MM.1S (cell line): ENCODE results near the gene CLDN4.

Experiments used
- DNase-seq: peaks from one replicate; pipeline ENCODE4 v3.0.0-alpha.2; 2015
- H2AFZ ChIP-seq: fragments of 300-600 bp; sonication (generic); 2 replicates; pipeline ENCODE4 v1.6.0; 2016; ENCODE audit warnings: antibody characterized with exemption, low read length
- H3F3A ChIP-seq: fragments of 300-600 bp; sonication (generic); 2 replicates; pipeline ENCODE4 v1.6.1; 2016; ENCODE audit warnings: mild to moderate bottlenecking, antibody characterized with exemption, low read length, moderate library complexity, mixed read lengths; ENCODE audit not compliant: insufficient read depth
- H3K27ac ChIP-seq: fragments of 300-600 bp; sonication (generic); 2 replicates; pipeline ENCODE4 v1.5.1; 2016; ENCODE audit warnings: mild to moderate bottlenecking, low read length
- H3K27me3 ChIP-seq: fragments of 300-600 bp; sonication (generic); replicated peaks from 2 replicates; pipeline ENCODE4 v1.6.0; 2016; ENCODE audit warnings: low read length; ENCODE audit not compliant: insufficient read depth
- H3K36me3 ChIP-seq: fragments of 300-600 bp; sonication (generic); replicated peaks from 2 replicates; pipeline ENCODE4 v1.6.1; 2016; ENCODE audit warnings: mild to moderate bottlenecking, low read length, mixed read lengths; ENCODE audit not compliant: insufficient read depth
- H3K4me1 ChIP-seq: fragments of 300-600 bp; sonication (generic); 2 replicates; pipeline ENCODE4 v1.6.1; 2016; ENCODE audit warnings: low read length, mixed read lengths
- H3K4me2 ChIP-seq: fragments of 300-600 bp; sonication (generic); 2 replicates; pipeline ENCODE4 v1.6.0; 2016; ENCODE audit warnings: low read depth, low read length
- H3K4me3 ChIP-seq: fragments of 300-600 bp; sonication (generic); 2 replicates; pipeline ENCODE4 v1.5.1; 2016; ENCODE audit warnings: low read length, mixed read lengths
- H3K79me2 ChIP-seq: fragments of 300-600 bp; sonication (generic); 2 replicates; pipeline ENCODE4 v1.6.1; 2016; ENCODE audit warnings: mixed run types, low read length, mixed read lengths
- H3K9ac ChIP-seq: fragments of 300-600 bp; sonication (generic); 2 replicates; pipeline ENCODE4 v1.6.1; 2016; ENCODE audit warnings: low read length, mixed read lengths
- H3K9me2 ChIP-seq: fragments of 300-600 bp; sonication (generic); replicated peaks from 2 replicates; pipeline ENCODE4 v1.6.1; 2016; ENCODE audit warnings: mild to moderate bottlenecking, low read length, mixed read lengths; ENCODE audit not compliant: insufficient read depth
- H3K9me3 ChIP-seq: fragments of 300-600 bp; sonication (generic); replicated peaks from 2 replicates; pipeline ENCODE4 v1.6.1; 2016; ENCODE audit warnings: mild to moderate bottlenecking, low read length, mixed read lengths; ENCODE audit not compliant: insufficient read depth
- H4K20me1 ChIP-seq: fragments of 300-600 bp; sonication (generic); 2 replicates; pipeline ENCODE4 v1.6.1; 2016; ENCODE audit warnings: mild to moderate bottlenecking, low read length, moderate library complexity, mixed read lengths; ENCODE audit not compliant: insufficient read depth
- CTCF ChIP-seq: fragments of 300-600 bp; sonication (generic); IDR thresholded peaks from 2 replicates; pipeline ENCODE4 v1.5.1; 2016; ENCODE audit warnings: antibody characterized with exemption, low read length, mixed read lengths
- EZH2 ChIP-seq: fragments of 300-600 bp; sonication (generic); optimal IDR thresholded peaks from 2 replicates; pipeline ENCODE3; 2017; ENCODE audit warnings: low read depth, mild to moderate bottlenecking, antibody characterized with exemption, low read length, mixed read lengths
- EZH2phosphoT487 ChIP-seq: fragments of 300-600 bp; sonication (generic); IDR thresholded peaks from 2 replicates; pipeline ENCODE4 v1.6.1; 2018; ENCODE audit warnings: antibody characterized with exemption, low read length

CLDN4 gene

GRCh38 chr7:73802459-73802858 is 28.3 kb upstream of the CLDN4 start:
- no peaks in the 10 kb centered on the region for H3F3A ChIP-seq
- no peak overlapping the region for H2AFZ ChIP-seq
- H3K9me2 ChIP-seq, result no peaks in the 10 kb centered on the region
- no peak overlapping the region for H3K4me3 ChIP-seq
- H3K79me2 ChIP-seq, result no peaks in the 10 kb centered on the region
- no peak overlapping the region for H3K27ac ChIP-seq
- no peaks in the 10 kb centered on the region for H3K9me3 ChIP-seq
- no peak overlapping the region for H3K4me2 ChIP-seq
- no peaks in the 10 kb centered on the region for H3K36me3 ChIP-seq
- no peak for TF ChIP-seq EZH2phosphoT487
- no peaks in the 10 kb centered on the region for H3K4me1 ChIP-seq
- no peaks in the 10 kb centered on the region for H3K27me3 ChIP-seq
- no peak overlapping the region for H3K9ac ChIP-seq
- H4K20me1 ChIP-seq, result no peaks in the 10 kb centered on the region
- DNase-seq, result no peak

GRCh38 chr7:73809467-73809951 is 21.3 kb upstream of the CLDN4 start:
- Histone ChIP-seq H2AFZ (no peak overlapping the region), H3K4me2 (no peak overlapping the region), H3K9me2 (no peaks in the 10 kb centered on the region), H3K9ac (no peak overlapping the region), H4K20me1 (no peaks in the 10 kb centered on the region), H3K4me1 (no peaks in the 10 kb centered on the region), H3K27me3 (peaks cover 2% of the 10 kb centered on the region; the same call in 1 of the 2 replicates), H3K36me3 (no peaks in the 10 kb centered on the region), H3K9me3 (no peaks in the 10 kb centered on the region), H3K4me3 (no peak overlapping the region), H3F3A (no peaks in the 10 kb centered on the region), H3K27ac (no peak overlapping the region), H3K79me2 (no peaks in the 10 kb centered on the region)
- TF ChIP-seq EZH2phosphoT487 (no peak), CTCF (no peak), EZH2 (no peak)
- DNase-seq, result no peak

- Histone ChIP-seq H3K4me1 (no peaks in the 10 kb centered on the region), H3K36me3 (no peaks in the 10 kb centered on the region), H3K27me3 (peaks cover 3% of the 10 kb centered on the region; the same call in 1 of the 2 replicates), H3K4me2 (no peak overlapping the region), H4K20me1 (no peaks in the 10 kb centered on the region), H3K27ac (no peak overlapping the region), H3K4me3 (no peak overlapping the region), H2AFZ (no peak overlapping the region), H3K9me2 (no peaks in the 10 kb centered on the region), H3K9ac (no peak overlapping the region), H3K9me3 (no peaks in the 10 kb centered on the region), H3K79me2 (no peaks in the 10 kb centered on the region), H3F3A (no peaks in the 10 kb centered on the region)
- DNase-seq, result no peak
- no peak for TF ChIP-seq EZH2
Observed at GRCh38 chr7:73810998-73811360, 19.8 kb upstream of the CLDN4 start.

- Histone ChIP-seq H3K4me1 (no peaks in the 10 kb centered on the region), H4K20me1 (no peaks in the 10 kb centered on the region), H3K9me2 (no peaks in the 10 kb centered on the region), H3K9me3 (no peaks in the 10 kb centered on the region), H3K79me2 (no peaks in the 10 kb centered on the region), H3K4me2 (no peak overlapping the region), H3K27me3 (peaks cover 3% of the 10 kb centered on the region; the same call in 1 of the 2 replicates), H3F3A (no peaks in the 10 kb centered on the region), H3K27ac (no peak overlapping the region), H3K4me3 (no peak overlapping the region), H3K36me3 (no peaks in the 10 kb centered on the region), H3K9ac (no peak overlapping the region), H2AFZ (no peak overlapping the region)
- DNase-seq, result peak; percentile 72
- TF ChIP-seq EZH2 (no peak), EZH2phosphoT487 (no peak), CTCF (peak; percentile 91)
Observed at GRCh38 chr7:73811760-73812168, 19.0 kb upstream of the CLDN4 start.
